ENCODE measurements around the gene BHMT2.

Gene BHMT2

GRCh38 chr5:79109527-79110492 is 40.2 kb downstream of the BHMT2 start:
- no peak for TF ChIP-seq POLR2AphosphoS5 (IDR thresholded peaks at IDR 0.05; ENCODE audit: low read depth, low read length)
- no peak for TF ChIP-seq SIN3A (IDR thresholded peaks at IDR 0.05; ENCODE audit: borderline replicate concordance, insufficient read depth, low read length)
- no peak for TF ChIP-seq FOXP2 (optimal IDR thresholded peaks at IDR 0.05; ENCODE audit: borderline replicate concordance, extremely low read depth, extremely low read length, insufficient read depth)
- no peak for TF ChIP-seq TAF1 (IDR thresholded peaks at IDR 0.05; ENCODE audit: borderline replicate concordance, insufficient read depth, low read length)
- no peak for TF ChIP-seq REST (IDR thresholded peaks at IDR 0.05; ENCODE audit: insufficient read depth in 1 of 2, low read depth in 2 of 2, low read length in 2 of 2)

GRCh38 chr5:79111387-79111959 is 41.9 kb downstream of the BHMT2 start, which contains the start of gene BHMT:
Gene BHMT, plus strand, starts transcription at chr5:79111809. Its CDS starts 77 bp downstream, at chr5:79111886.
- no peak for TF ChIP-seq TAF1 (IDR thresholded peaks at IDR 0.05; ENCODE audit: borderline replicate concordance, insufficient read depth, low read length)
- TF ChIP-seq SIN3A (IDR thresholded peaks at IDR 0.05; ENCODE audit: borderline replicate concordance, insufficient read depth, low read length), result no peak
- no peak for TF ChIP-seq POLR2AphosphoS5 (IDR thresholded peaks at IDR 0.05; ENCODE audit: low read depth, low read length)
- no peak for TF ChIP-seq REST (IDR thresholded peaks at IDR 0.05; ENCODE audit: insufficient read depth in 1 of 2, low read depth in 2 of 2, low read length in 2 of 2)

- TF ChIP-seq POLR2AphosphoS5 (IDR thresholded peaks at IDR 0.05; ENCODE audit: low read depth, low read length) (no peak), FOXP2 (optimal IDR thresholded peaks at IDR 0.05; ENCODE audit: borderline replicate concordance, extremely low read depth, extremely low read length, insufficient read depth) (no peak), REST (IDR thresholded peaks at IDR 0.05; ENCODE audit: insufficient read depth in 1 of 2, low read depth in 2 of 2, low read length in 2 of 2) (no peak), TAF1 (IDR thresholded peaks at IDR 0.05; ENCODE audit: borderline replicate concordance, insufficient read depth, low read length) (no peak), SIN3A (IDR thresholded peaks at IDR 0.05; ENCODE audit: borderline replicate concordance, insufficient read depth, low read length) (no peak)
Observed at GRCh38 chr5:79111960-79112702, 42.6 kb downstream of the BHMT2 start.

- TF ChIP-seq REST (IDR thresholded peaks at IDR 0.05; ENCODE audit: insufficient read depth in 1 of 2, low read depth in 2 of 2, low read length in 2 of 2) (no peak), SIN3A (IDR thresholded peaks at IDR 0.05; ENCODE audit: borderline replicate concordance, insufficient read depth, low read length) (no peak), FOXP2 (optimal IDR thresholded peaks at IDR 0.05; ENCODE audit: borderline replicate concordance, extremely low read depth, extremely low read length, insufficient read depth) (no peak), POLR2AphosphoS5 (IDR thresholded peaks at IDR 0.05; ENCODE audit: low read depth, low read length) (no peak), TAF1 (IDR thresholded peaks at IDR 0.05; ENCODE audit: borderline replicate concordance, insufficient read depth, low read length) (no peak)
Observed at GRCh38 chr5:79112703-79113058, 43.1 kb downstream of the BHMT2 start.
